Mesothelial cell of epicardium (in vitro differentiated cells): ENCODE data around the gene ZNF792. TPM values are rescaled to one million over a fixed set of nuclear protein-coding genes. Genes with fewer than 3 reads are reported as not detected.

Experiments used
- DNase-seq, 2 experiments: peaks; one replicate each; pipeline ENCODE4 v3.0.0; 2021; ENCODE audit warnings: low spot score in 2 of 2; ENCODE audit not compliant: unreplicated experiment in 2 of 2
- H3K27ac Mint-ChIP-seq: 2 replicates; pipeline ENCODE4 v1.8.0; 2021; ENCODE audit warnings: mixed read lengths
- H3K27me3 Mint-ChIP-seq: 2 replicates; pipeline ENCODE4 v1.8.0; 2021; ENCODE audit warnings: low read depth, mixed read lengths
- H3K36me3 Mint-ChIP-seq: 2 replicates; pipeline ENCODE4 v1.8.0; 2021; ENCODE audit warnings: mixed read lengths
- H3K4me1 Mint-ChIP-seq: 2 replicates; pipeline ENCODE4 v1.8.0; 2021; ENCODE audit warnings: mixed read lengths
- H3K4me3 Mint-ChIP-seq: 2 replicates; pipeline ENCODE4 v1.8.0; 2021; ENCODE audit warnings: mild to moderate bottlenecking, moderate library complexity, mixed read lengths
- H3K9me3 Mint-ChIP-seq: 2 replicates; pipeline ENCODE4 v1.8.0; 2021; ENCODE audit warnings: mixed read lengths
- total RNA-seq: library from RNA; stranded (reverse); gene quantifications from 3 replicates; pipeline ENCODE4 v1.2.1, GENCODE V29; 2021
- TF ChIP-seq, protein P1 (sequence below): fragments of 200-600 bp; sonication (generic); IDR thresholded peaks from one replicate; pipeline ENCODE4 v1.5.0; 2021; ENCODE audit warnings: antibody characterized with exemption; ENCODE audit not compliant: unreplicated experiment

Gene ZNF792
- total RNA-seq, 1 donor from 2014 or later: 9.3 TPM

DNA sequence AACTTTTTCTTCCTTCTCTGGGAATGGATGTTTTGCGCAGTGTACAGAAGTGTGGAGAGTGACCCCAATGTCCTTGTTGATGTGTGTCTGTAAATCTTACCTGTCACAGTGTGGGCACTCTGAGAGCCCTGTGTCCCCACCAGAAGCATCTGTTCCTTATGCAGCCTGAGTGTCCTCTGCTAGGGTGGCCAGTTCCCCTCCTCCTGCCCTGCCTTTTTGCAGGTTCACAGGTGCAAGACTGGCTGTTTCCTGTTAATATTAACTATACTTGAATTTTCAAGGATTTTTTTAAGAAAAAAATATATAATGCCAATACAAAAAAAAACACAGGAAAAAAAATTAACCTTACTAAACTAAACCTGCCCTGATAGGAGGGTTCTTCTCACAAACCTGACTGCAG is 24.1 kb upstream of the ZNF792 start:
- peaks cover 8% of the 10 kb centered on the region for H3K9me3 Mint-ChIP-seq
- no peak for DNase-seq
- H3K4me1 Mint-ChIP-seq: peaks cover 8% of the 10 kb centered on the region
- H3K27ac Mint-ChIP-seq: no peak overlapping the region
- TF ChIP-seq, protein P1, sequence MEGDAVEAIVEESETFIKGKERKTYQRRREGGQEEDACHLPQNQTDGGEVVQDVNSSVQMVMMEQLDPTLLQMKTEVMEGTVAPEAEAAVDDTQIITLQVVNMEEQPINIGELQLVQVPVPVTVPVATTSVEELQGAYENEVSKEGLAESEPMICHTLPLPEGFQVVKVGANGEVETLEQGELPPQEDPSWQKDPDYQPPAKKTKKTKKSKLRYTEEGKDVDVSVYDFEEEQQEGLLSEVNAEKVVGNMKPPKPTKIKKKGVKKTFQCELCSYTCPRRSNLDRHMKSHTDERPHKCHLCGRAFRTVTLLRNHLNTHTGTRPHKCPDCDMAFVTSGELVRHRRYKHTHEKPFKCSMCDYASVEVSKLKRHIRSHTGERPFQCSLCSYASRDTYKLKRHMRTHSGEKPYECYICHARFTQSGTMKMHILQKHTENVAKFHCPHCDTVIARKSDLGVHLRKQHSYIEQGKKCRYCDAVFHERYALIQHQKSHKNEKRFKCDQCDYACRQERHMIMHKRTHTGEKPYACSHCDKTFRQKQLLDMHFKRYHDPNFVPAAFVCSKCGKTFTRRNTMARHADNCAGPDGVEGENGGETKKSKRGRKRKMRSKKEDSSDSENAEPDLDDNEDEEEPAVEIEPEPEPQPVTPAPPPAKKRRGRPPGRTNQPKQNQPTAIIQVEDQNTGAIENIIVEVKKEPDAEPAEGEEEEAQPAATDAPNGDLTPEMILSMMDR: no peak
- H3K27me3 Mint-ChIP-seq: peaks cover 10% of the 10 kb centered on the region
- H3K36me3 Mint-ChIP-seq: no peaks in the 10 kb centered on the region
- no peak overlapping the region for H3K4me3 Mint-ChIP-seq

DNA sequence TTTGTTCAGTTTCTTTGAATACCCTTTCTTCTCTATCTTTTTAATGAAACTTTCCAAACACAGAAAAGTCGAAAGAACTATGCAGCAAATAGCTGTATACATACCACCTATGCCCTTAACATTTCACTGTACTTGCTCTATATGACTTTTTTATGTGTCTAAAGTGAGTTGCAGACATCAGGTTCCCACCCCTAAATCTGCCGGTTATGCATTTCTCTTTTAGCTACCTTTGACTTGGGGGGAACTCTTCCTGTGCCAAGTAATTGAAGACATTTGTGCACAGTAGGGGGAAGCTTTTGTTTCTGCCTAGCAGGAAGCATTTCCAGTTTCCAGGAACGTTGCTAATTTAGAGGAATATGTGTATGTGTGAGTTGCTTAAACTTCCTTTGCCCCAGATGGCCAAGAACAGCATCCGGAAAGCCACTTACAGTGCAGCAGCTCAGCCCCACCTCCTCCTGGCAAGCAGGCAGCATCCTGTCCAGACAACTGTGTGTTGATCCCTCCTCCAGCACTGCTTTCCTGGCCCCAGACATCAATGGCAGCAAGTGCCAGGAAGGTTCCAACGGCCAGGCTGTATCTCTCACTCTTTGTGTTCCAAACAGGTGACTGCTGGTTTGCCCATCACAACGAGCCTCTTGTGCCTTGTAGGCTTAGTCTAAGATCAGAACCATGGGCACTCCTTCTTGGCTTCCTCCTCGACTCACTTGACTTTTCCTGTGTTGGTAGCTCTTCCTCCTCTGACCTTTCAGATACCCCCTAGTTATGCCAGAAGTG is 21.4 kb upstream of the ZNF792 start:
- H3K4me3 Mint-ChIP-seq: no peak overlapping the region
- DNase-seq: no peak

DNA sequence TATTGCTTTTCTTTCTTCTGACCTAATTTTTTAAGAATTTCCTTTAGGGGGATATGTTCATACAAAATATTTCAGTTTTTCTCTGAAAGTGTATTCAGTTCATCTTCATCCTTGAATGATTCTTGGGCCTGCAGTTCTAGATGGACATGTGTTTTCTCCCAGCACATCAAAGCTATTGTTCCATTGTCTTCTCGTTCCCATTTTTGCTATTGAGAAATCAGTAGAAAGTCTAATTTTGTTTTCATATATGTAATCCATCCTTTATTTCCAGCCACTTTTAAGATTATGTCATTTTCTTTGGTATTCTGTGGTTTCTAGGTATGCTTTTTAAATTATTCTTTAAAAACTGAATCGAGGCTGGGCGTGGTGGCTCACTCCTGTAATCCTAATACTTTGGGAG is 20.3 kb upstream of the ZNF792 start:
- Mint-ChIP-seq H3K4me1 (peaks cover 12% of the 10 kb centered on the region), H3K4me3 (no peak overlapping the region), H3K27me3 (peaks cover 17% of the 10 kb centered on the region), H3K27ac (no peak overlapping the region), H3K36me3 (no peaks in the 10 kb centered on the region), H3K9me3 (peaks cover 8% of the 10 kb centered on the region)
- TF ChIP-seq, protein P1: no peak
- DNase-seq: no peak

More for the DNA sequence above, 21.4 kb upstream of the ZNF792 start:
- no peaks in the 10 kb centered on the region for H3K36me3 Mint-ChIP-seq
- peaks cover 8% of the 10 kb centered on the region for H3K9me3 Mint-ChIP-seq
- H3K4me1 Mint-ChIP-seq: peaks cover 12% of the 10 kb centered on the region
- TF ChIP-seq, protein P1: no peak
- peaks cover 10% of the 10 kb centered on the region for H3K27me3 Mint-ChIP-seq
- H3K27ac Mint-ChIP-seq: peak overlapping the region; percentile 43

DNA sequence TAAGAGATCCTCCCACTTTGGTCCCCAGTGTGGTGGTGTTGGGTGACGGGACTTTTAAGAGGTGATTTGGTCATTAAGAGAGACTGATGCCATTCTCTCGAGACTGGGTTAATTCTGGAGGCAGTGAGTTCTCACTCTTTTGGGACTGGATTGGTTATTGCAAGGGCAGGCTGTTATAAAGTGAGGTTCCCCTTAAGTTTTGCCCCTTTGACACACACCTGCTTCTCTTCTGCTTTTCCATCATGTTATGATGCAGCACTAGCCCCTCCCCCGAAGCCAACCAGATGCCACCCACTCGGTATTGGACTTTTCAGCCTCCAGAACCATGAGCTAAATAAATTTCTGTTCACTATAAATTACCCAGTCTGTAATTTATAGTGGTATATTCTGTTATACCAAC is 19.8 kb upstream of the ZNF792 start:
- Mint-ChIP-seq H3K9me3 (peaks cover 8% of the 10 kb centered on the region), H3K4me3 (no peak overlapping the region), H3K27ac (no peak overlapping the region), H3K4me1 (peaks cover 12% of the 10 kb centered on the region), H3K36me3 (no peaks in the 10 kb centered on the region), H3K27me3 (peaks cover 16% of the 10 kb centered on the region)
- TF ChIP-seq, protein P1: no peak
- no peak for DNase-seq

DNA sequence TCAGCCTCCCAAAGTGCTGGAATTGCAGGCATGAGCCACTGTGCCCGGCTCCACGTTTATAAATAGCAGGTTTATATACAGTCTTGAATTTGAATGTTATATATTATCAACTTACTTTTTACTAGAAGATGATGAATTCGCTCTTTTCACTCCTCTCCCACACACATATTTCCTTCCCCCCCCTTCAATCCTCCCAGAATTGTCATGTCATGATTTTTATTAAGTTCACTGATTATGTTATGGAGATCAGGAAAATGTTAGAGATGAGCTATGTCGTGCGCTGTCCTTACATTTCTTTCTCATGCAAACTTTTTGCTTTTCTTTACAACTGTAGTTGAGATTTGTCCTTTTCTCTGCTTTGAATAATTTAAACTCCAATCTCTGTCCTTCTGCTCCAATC is 18.2 kb upstream of the ZNF792 start:
- Mint-ChIP-seq H3K27me3 (peaks cover 14% of the 10 kb centered on the region), H3K9me3 (peaks cover 8% of the 10 kb centered on the region), H3K27ac (peak overlapping the region; percentile 1), H3K4me1 (peaks cover 12% of the 10 kb centered on the region), H3K36me3 (no peaks in the 10 kb centered on the region), H3K4me3 (no peak overlapping the region)
- no peak for DNase-seq
- TF ChIP-seq, protein P1: no peak
